GM23338 (cell line): ENCODE results near the gene ZDHHC3. TPM values are rescaled to one million over a fixed set of nuclear protein-coding genes. Genes with fewer than 3 reads are reported as not detected.

ENCODE experiments used
- ATAC-seq: fragments of 200-7000 bp; cut with Tn5 transposase; 3 replicates; pipeline ENCODE4 v1.9.1; 2020
- DNase-seq: peaks from one replicate; pipeline ENCODE4 v3.0.0-alpha.2; 2015; ENCODE audit warnings: low spot score
- H2AFZ ChIP-seq: fragments of 200-600 bp; sonication (generic); 2 replicates; pipeline ENCODE4 v1.8.0; 2016; ENCODE audit warnings: antibody characterized with exemption, mild to moderate bottlenecking, moderate library complexity
- H3F3A ChIP-seq: fragments of 200-600 bp; sonication (generic); replicated peaks from 2 replicates; pipeline ENCODE4 v1.8.0; 2017; ENCODE audit warnings: antibody characterized with exemption, mixed run types, low read depth
- H3K27ac ChIP-seq: fragments of 200-600 bp; sonication (generic); 2 replicates; pipeline ENCODE4 v1.6.1; 2016; ENCODE audit warnings: low read depth
- H3K27me3 ChIP-seq: fragments of 200-600 bp; sonication (generic); 2 replicates; pipeline ENCODE4 v1.8.0; 2016; ENCODE audit warnings: mild to moderate bottlenecking, mixed run types, moderate library complexity; ENCODE audit not compliant: insufficient read depth
- H3K36me3 ChIP-seq: fragments of 200-600 bp; sonication (generic); 2 replicates; pipeline ENCODE4 v1.8.0; 2016; ENCODE audit warnings: mild to moderate bottlenecking; ENCODE audit not compliant: insufficient read depth
- H3K4me1 ChIP-seq: fragments of 200-600 bp; sonication (generic); 2 replicates; pipeline ENCODE4 v1.8.0; 2016; ENCODE audit warnings: mild to moderate bottlenecking, moderate library complexity; ENCODE audit not compliant: insufficient read depth
- H3K4me2 ChIP-seq: fragments of 200-600 bp; sonication (generic); 2 replicates; pipeline ENCODE4 v1.7.1; 2017; ENCODE audit warnings: mixed run types
- H3K4me3 ChIP-seq: fragments of 200-600 bp; sonication (generic); 2 replicates; pipeline ENCODE4 v1.6.1; 2016; ENCODE audit warnings: mixed run types
- H3K79me2 ChIP-seq: fragments of 200-600 bp; sonication (generic); replicated peaks from 2 replicates; pipeline ENCODE4 v1.8.0; 2017; ENCODE audit warnings: mild to moderate bottlenecking; ENCODE audit not compliant: insufficient read depth
- H3K9me2 ChIP-seq: fragments of 200-600 bp; sonication (generic); 2 replicates; pipeline ENCODE4 v1.8.0; 2017; ENCODE audit not compliant: insufficient read depth
- H4K20me1 ChIP-seq: fragments of 200-600 bp; sonication (generic); replicated peaks from 2 replicates; pipeline ENCODE4 v1.8.0; 2017; ENCODE audit warnings: mild to moderate bottlenecking; ENCODE audit not compliant: insufficient read depth
- H3K27ac Mint-ChIP-seq: 2 replicates; pipeline ENCODE4 v1.8.0; 2020; ENCODE audit warnings: inconsistent platforms, mild to moderate bottlenecking, moderate library complexity, mixed read lengths
- H3K27me3 Mint-ChIP-seq: 3 replicates; pipeline ENCODE4 v1.8.0; 2022; ENCODE audit warnings: low read depth, mild to moderate bottlenecking, moderate library complexity, mixed read lengths, inconsistent platforms; ENCODE audit not compliant: insufficient read depth, poor library complexity
- H3K36me3 Mint-ChIP-seq: 3 replicates; pipeline ENCODE4 v1.8.0; 2021; ENCODE audit warnings: low read depth, mild to moderate bottlenecking, inconsistent platforms, moderate library complexity, mixed read lengths
- H3K4me1 Mint-ChIP-seq: 3 replicates; pipeline ENCODE4 v1.8.0; 2020; ENCODE audit warnings: mild to moderate bottlenecking, inconsistent platforms, mixed read lengths
- H3K4me3 Mint-ChIP-seq: 3 replicates; pipeline ENCODE4 v1.8.0; 2021; ENCODE audit warnings: moderate library complexity, mild to moderate bottlenecking, inconsistent platforms, mixed read lengths
- H3K9me3 Mint-ChIP-seq: 3 replicates; pipeline ENCODE4 v1.8.0; 2020; ENCODE audit warnings: moderate library complexity, mild to moderate bottlenecking, inconsistent platforms, mixed read lengths
- CREB1 ChIP-seq: fragments of 250-450 bp; sonication (Bioruptor Pico); IDR thresholded peaks from 2 replicates; pipeline ENCODE4 v1.5.0; 2020; ENCODE audit warnings: low read depth, mild to moderate bottlenecking, moderate library complexity
- ETS1 ChIP-seq: IDR thresholded peaks from 2 replicates; pipeline ENCODE4 v1.6.1; 2016; ENCODE audit warnings: antibody characterized with exemption
- EZH2 ChIP-seq: fragments of 200-600 bp; sonication (generic); IDR thresholded peaks from one replicate; pipeline ENCODE4 v1.8.0; 2017; ENCODE audit warnings: antibody characterized with exemption, mild to moderate bottlenecking, low read depth; ENCODE audit not compliant: unreplicated experiment
- EZH2phosphoT487 ChIP-seq: fragments of 200-600 bp; sonication (generic); IDR thresholded peaks from one replicate; pipeline ENCODE4 v1.8.1; 2018; ENCODE audit warnings: antibody characterized with exemption; ENCODE audit not compliant: unreplicated experiment
- JUNB ChIP-seq: IDR thresholded peaks from one replicate; pipeline ENCODE4 v1.6.1; 2016; ENCODE audit warnings: antibody characterized with exemption; ENCODE audit not compliant: unreplicated experiment
- NANOG ChIP-seq: IDR thresholded peaks from 2 replicates; pipeline ENCODE4 v1.6.1; 2016; ENCODE audit warnings: antibody characterized with exemption, borderline replicate concordance
- POLR2AphosphoS5 ChIP-seq: IDR thresholded peaks from 2 replicates; pipeline ENCODE4 v1.6.1; 2016; ENCODE audit warnings: antibody characterized with exemption, low read depth
- STAT1 ChIP-seq: IDR thresholded peaks from one replicate; pipeline ENCODE4 v1.6.1; 2016; ENCODE audit warnings: antibody characterized with exemption; ENCODE audit not compliant: unreplicated experiment
- ZNF114 ChIP-seq: fragments of 250-450 bp; sonication (Bioruptor Pico); IDR thresholded peaks from 2 replicates; pipeline ENCODE4 v1.5.0; 2020; ENCODE audit warnings: mild to moderate bottlenecking, moderate library complexity
- ZNF331 ChIP-seq: fragments of 250-450 bp; sonication (Bioruptor Pico); IDR thresholded peaks from 2 replicates; pipeline ENCODE4 v1.5.0; 2020; ENCODE audit warnings: low read depth, mild to moderate bottlenecking, moderate library complexity
- polyA plus RNA-seq: library from polyadenylated mRNA; unstranded; fragments of >200 nt; fragmentation: Nextera tagmentation; extraction: Ambion mirVana; gene quantifications from 2 replicates; pipeline ENCODE4 v1.2.1, GENCODE V29; 2016
- total RNA-seq: library from RNA; depleted of rRNA; stranded (reverse); fragments of >200 nt; shearing (Covaris generic); gene quantifications from 2 replicates; pipeline ENCODE4 v1.2.3, GENCODE V29; 2014
- TF ChIP-seq, protein P1 (sequence below), 2 experiments: fragments of 200-600 bp in 1 of 2; sonication (generic) in 1 of 2; conservative IDR thresholded peaks; 2 replicates each; pipeline versions ENCODE4 v1.5.1 to v1.6.1; 2016 to 2017; ENCODE audit warnings: antibody characterized with exemption in 2 of 2, low read depth in 2 of 2, mild to moderate bottlenecking in 2 of 2, moderate library complexity in 1 of 2
- TF ChIP-seq, protein P2 (sequence below): fragments of 250-450 bp; sonication (Bioruptor Pico); IDR thresholded peaks from 2 replicates; pipeline ENCODE4 v1.5.0; 2020; ENCODE audit warnings: mild to moderate bottlenecking, moderate library complexity
- TF ChIP-seq, protein P3 (sequence below): IDR thresholded peaks from one replicate; pipeline ENCODE4 v1.6.1; 2018; ENCODE audit warnings: antibody characterized with exemption; ENCODE audit not compliant: unreplicated experiment

The ZDHHC3 gene
- total and polyA plus RNA-seq, 2 experiments from 2014 or later, result 28.9 to 84.2 TPM

- H3K4me2 ChIP-seq, result no peak overlapping the region
- no peaks in the 10 kb centered on the region for H3K27me3 Mint-ChIP-seq
- peaks cover 97% of the 10 kb centered on the region for H3K79me2 ChIP-seq
- H3K36me3 Mint-ChIP-seq, result no peaks in the 10 kb centered on the region
- no peak for DNase-seq
- no peaks in the 10 kb centered on the region for H3K9me2 ChIP-seq
- no peaks in the 10 kb centered on the region for H3K9me3 Mint-ChIP-seq
- H3K27ac Mint-ChIP-seq, result no peak overlapping the region
- no peaks in the 10 kb centered on the region for H3K4me1 ChIP-seq
- H2AFZ ChIP-seq, result no peak overlapping the region
- H3K4me1 Mint-ChIP-seq, result peaks cover 5% of the 10 kb centered on the region
- no peaks in the 10 kb centered on the region for H3K36me3 ChIP-seq
- no peaks in the 10 kb centered on the region for H3F3A ChIP-seq
- no peak overlapping the region for H3K27ac ChIP-seq
- peaks cover 56% of the 10 kb centered on the region for H4K20me1 ChIP-seq
- ATAC-seq, result no peak
- H3K4me3 ChIP-seq, result no peak overlapping the region
- H3K4me3 Mint-ChIP-seq, result no peak overlapping the region
- TF ChIP-seq, protein P1, sequence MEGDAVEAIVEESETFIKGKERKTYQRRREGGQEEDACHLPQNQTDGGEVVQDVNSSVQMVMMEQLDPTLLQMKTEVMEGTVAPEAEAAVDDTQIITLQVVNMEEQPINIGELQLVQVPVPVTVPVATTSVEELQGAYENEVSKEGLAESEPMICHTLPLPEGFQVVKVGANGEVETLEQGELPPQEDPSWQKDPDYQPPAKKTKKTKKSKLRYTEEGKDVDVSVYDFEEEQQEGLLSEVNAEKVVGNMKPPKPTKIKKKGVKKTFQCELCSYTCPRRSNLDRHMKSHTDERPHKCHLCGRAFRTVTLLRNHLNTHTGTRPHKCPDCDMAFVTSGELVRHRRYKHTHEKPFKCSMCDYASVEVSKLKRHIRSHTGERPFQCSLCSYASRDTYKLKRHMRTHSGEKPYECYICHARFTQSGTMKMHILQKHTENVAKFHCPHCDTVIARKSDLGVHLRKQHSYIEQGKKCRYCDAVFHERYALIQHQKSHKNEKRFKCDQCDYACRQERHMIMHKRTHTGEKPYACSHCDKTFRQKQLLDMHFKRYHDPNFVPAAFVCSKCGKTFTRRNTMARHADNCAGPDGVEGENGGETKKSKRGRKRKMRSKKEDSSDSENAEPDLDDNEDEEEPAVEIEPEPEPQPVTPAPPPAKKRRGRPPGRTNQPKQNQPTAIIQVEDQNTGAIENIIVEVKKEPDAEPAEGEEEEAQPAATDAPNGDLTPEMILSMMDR (conservative IDR thresholded peaks at IDR 0.05; ENCODE audit: low read depth in 2 of 2), result no peak
- TF ChIP-seq EZH2phosphoT487 (no peak), EZH2 (no peak), STAT1 (no peak), POLR2AphosphoS5 (no peak), CREB1 (CRISPR knock-in tag) (no peak), ZNF114 (no peak), NANOG (no peak), ETS1 (no peak), ZNF331 (CRISPR knock-in tag) (no peak), JUNB (no peak)
- TF ChIP-seq, protein P2, sequence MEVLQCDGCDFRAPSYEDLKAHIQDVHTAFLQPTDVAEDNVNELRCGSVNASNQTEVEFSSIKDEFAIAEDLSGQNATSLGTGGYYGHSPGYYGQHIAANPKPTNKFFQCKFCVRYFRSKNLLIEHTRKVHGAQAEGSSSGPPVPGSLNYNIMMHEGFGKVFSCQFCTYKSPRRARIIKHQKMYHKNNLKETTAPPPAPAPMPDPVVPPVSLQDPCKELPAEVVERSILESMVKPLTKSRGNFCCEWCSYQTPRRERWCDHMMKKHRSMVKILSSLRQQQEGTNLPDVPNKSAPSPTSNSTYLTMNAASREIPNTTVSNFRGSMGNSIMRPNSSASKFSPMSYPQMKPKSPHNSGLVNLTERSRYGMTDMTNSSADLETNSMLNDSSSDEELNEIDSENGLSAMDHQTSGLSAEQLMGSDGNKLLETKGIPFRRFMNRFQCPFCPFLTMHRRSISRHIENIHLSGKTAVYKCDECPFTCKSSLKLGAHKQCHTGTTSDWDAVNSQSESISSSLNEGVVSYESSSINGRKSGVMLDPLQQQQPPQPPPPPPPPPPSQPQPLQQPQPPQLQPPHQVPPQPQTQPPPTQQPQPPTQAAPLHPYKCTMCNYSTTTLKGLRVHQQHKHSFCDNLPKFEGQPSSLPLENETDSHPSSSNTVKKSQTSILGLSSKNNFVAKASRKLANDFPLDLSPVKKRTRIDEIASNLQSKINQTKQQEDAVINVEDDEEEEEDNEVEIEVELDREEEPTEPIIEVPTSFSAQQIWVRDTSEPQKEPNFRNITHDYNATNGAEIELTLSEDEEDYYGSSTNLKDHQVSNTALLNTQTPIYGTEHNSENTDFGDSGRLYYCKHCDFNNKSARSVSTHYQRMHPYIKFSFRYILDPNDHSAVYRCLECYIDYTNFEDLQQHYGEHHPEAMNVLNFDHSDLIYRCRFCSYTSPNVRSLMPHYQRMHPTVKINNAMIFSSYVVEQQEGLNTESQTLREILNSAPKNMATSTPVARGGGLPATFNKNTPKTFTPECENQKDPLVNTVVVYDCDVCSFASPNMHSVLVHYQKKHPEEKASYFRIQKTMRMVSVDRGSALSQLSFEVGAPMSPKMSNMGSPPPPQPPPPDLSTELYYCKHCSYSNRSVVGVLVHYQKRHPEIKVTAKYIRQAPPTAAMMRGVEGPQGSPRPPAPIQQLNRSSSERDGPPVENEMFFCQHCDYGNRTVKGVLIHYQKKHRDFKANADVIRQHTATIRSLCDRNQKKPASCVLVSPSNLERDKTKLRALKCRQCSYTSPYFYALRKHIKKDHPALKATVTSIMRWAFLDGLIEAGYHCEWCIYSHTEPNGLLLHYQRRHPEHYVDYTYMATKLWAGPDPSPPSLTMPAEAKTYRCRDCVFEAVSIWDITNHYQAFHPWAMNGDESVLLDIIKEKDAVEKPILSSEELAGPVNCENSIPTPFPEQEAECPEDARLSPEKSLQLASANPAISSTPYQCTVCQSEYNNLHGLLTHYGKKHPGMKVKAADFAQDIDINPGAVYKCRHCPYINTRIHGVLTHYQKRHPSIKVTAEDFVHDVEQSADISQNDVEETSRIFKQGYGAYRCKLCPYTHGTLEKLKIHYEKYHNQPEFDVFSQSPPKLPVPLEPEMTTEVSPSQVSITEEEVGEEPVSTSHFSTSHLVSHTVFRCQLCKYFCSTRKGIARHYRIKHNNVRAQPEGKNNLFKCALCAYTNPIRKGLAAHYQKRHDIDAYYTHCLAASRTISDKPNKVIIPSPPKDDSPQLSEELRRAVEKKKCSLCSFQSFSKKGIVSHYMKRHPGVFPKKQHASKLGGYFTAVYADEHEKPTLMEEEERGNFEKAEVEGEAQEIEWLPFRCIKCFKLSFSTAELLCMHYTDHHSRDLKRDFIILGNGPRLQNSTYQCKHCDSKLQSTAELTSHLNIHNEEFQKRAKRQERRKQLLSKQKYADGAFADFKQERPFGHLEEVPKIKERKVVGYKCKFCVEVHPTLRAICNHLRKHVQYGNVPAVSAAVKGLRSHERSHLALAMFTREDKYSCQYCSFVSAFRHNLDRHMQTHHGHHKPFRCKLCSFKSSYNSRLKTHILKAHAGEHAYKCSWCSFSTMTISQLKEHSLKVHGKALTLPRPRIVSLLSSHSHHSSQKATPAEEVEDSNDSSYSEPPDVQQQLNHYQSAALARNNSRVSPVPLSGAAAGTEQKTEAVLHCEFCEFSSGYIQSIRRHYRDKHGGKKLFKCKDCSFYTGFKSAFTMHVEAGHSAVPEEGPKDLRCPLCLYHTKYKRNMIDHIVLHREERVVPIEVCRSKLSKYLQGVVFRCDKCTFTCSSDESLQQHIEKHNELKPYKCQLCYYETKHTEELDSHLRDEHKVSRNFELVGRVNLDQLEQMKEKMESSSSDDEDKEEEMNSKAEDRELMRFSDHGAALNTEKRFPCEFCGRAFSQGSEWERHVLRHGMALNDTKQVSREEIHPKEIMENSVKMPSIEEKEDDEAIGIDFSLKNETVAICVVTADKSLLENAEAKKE, result no peak
- TF ChIP-seq, protein P3, sequence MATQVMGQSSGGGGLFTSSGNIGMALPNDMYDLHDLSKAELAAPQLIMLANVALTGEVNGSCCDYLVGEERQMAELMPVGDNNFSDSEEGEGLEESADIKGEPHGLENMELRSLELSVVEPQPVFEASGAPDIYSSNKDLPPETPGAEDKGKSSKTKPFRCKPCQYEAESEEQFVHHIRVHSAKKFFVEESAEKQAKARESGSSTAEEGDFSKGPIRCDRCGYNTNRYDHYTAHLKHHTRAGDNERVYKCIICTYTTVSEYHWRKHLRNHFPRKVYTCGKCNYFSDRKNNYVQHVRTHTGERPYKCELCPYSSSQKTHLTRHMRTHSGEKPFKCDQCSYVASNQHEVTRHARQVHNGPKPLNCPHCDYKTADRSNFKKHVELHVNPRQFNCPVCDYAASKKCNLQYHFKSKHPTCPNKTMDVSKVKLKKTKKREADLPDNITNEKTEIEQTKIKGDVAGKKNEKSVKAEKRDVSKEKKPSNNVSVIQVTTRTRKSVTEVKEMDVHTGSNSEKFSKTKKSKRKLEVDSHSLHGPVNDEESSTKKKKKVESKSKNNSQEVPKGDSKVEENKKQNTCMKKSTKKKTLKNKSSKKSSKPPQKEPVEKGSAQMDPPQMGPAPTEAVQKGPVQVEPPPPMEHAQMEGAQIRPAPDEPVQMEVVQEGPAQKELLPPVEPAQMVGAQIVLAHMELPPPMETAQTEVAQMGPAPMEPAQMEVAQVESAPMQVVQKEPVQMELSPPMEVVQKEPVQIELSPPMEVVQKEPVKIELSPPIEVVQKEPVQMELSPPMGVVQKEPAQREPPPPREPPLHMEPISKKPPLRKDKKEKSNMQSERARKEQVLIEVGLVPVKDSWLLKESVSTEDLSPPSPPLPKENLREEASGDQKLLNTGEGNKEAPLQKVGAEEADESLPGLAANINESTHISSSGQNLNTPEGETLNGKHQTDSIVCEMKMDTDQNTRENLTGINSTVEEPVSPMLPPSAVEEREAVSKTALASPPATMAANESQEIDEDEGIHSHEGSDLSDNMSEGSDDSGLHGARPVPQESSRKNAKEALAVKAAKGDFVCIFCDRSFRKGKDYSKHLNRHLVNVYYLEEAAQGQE, result no peak
- no peaks in the 10 kb centered on the region for H3K27me3 ChIP-seq
These were observed 7.5 kb downstream of the ZDHHC3 start for GRCh38 chr3:44968447-44968858.
